Activated CD4-positive, alpha-beta T cell treated with anti-CD3 and anti-CD28 coated beads for 1 hour (primary cell): ENCODE data around the gene CEP120.
"Not testable (repeated sequence)": the region's sequence is repeated elsewhere in the genome, so short reads cannot be mapped to it uniquely, and the experiment has no call there.

ENCODE experiments used
- DNase-seq: peaks from one replicate; pipeline ENCODE4 v3.0.0-alpha.2; 2020

CEP120 gene

DNA sequence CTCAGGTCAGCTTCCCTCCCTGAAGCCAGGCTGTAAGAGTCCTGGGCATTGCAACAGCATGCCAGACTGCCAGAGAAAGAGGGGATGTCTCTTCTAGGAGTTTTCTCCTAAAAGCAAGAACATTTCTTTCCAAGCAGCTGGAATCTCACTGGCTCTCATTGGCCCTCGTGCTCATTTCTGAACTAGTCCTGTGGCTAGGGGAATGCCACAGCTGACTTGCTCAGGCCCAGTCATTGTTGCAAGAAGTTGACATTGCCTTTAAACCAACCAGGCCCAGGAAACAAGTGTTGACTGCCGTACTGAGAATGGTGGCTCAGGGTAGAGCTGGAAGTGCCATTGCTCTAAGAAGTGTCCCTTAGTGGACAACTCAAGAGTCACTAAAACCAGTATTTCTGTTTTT is 15.0 kb upstream of the CEP120 start:
- no peak for DNase-seq

DNA sequence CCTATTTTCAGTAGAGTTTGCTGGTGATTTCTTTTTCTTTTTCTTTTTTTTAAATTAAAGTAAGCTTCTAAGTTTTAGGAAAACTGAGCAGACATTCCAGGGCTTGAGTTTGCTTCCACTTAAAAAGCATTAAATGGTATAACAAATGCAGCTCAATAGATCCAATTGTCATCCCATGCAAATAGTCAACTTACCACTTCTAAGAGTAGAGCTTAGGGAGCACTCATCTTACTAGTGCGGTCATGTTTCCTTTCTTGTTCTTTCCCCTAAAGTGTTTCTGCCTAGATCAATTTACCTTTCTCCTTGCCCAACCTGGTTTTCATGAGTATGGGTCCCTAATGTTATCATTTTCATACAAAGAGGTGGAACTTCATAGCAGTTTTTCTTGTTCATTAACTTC is 13.0 kb upstream of the CEP120 start:
- DNase-seq = no peak

DNA sequence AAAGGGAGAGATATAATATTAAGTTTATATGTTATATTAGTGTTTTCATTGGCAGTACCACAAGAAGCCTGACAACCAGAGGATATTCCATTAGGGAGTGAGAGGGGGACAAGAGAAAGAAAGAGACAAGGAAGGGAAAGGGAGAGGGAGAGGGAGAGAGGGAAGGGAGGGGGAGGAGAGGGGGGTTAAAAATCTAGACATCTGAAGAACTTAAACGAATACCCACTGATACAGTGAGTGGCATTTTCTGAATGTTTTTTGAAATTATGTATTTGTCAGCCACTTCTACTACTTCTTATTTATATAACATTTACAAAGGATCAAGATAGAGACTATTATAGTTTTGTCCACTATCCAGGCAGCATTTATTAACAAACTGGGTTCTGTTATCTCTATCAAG is 11.6 kb upstream of the CEP120 start:
- DNase-seq = no peak

DNA sequence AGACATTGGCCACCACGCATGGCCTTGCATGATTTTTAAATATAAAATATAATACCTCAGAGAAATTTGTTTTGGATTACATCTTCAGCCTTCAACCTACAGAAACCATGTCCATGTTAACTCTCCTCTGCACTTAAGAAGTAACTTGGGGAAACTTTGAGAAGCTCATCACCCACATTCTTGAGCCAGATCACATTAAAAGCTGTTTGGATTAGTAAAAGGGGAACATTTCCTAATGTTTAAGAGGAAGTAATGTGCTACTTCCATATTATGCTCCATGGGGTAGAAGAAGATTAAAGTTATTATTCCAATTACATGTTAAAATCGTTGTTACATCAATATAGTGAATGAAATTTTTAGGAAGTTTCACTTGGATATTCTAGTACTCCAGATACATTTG is 10.4 kb upstream of the CEP120 start:
- DNase-seq = no peak

DNA sequence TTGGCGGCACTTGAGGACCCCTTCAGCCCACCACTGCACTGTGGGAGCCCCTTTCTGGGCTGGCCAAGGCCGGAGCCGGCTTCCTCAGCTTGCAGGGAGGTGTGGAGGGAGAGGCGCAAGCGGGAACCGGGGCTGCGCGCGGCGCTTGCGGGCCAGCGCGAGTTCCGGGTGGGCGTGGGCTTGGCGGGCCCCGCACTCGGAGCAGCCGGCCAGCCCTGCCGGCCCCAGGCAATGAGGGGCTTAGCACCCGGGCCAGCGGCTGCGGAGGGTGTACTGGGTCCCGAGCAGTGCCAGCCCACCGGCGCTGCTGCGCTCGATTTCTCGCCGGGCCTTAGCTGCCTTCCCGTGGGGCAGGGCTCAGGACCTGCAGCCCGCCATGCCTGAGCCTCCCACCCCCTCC is 7.2 kb upstream of the CEP120 start:
- not testable (repeated sequence) for DNase-seq

DNA sequence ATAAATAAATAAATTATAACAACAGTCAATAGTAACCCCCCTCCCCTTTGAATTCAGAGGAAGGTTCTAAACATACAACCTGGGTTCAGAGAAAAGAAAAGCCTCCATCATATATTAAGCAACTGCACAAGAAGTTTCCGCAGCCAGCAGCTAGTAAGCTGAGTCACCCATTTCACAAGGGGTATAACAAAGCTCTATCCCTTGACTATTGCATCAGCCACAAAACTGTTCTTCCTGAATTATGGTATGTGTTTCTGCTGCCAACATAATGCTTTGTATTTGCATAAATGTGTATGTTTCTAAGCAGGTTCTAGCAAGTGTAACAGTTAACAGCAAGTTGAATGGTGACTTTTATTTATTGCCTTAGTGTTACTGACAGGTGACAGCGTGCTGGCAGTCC is 6.8 kb upstream of the CEP120 start:
- DNase-seq = no peak

DNA sequence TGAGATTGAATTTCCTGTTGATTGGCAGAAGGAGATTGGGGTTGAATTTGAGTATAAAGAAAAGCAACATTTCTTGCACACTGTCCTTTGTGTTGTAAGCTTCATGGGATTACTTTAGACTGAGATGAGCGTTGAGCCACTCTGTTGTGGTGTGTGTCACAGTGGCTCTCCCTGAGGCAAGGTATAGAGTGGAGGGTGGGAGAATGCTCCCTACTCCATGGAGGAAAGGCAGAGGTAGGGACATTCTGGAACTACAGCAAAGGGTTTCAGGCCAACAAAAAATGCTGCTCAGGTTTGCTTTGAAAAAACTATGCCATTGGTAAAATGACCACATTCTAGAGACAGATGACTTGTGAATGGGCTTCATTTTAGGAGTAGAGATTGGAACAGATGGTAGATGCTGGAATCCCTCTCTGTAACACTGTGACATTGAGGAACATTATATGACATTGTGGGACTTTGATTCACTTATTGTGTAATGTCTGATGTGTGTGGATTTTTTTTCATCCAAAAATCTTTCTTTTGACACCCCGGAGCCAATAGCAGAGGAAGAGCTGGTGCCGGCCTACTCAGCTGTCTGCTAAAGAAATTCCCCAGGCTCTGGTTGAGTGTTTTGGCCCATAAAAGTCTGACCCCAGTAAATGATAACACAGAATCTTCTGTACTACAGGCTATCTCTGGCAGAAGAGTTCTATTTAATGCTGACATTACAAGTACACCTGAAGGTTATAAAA is 6.2 kb upstream of the CEP120 start:
- DNase-seq = no peak

DNA sequence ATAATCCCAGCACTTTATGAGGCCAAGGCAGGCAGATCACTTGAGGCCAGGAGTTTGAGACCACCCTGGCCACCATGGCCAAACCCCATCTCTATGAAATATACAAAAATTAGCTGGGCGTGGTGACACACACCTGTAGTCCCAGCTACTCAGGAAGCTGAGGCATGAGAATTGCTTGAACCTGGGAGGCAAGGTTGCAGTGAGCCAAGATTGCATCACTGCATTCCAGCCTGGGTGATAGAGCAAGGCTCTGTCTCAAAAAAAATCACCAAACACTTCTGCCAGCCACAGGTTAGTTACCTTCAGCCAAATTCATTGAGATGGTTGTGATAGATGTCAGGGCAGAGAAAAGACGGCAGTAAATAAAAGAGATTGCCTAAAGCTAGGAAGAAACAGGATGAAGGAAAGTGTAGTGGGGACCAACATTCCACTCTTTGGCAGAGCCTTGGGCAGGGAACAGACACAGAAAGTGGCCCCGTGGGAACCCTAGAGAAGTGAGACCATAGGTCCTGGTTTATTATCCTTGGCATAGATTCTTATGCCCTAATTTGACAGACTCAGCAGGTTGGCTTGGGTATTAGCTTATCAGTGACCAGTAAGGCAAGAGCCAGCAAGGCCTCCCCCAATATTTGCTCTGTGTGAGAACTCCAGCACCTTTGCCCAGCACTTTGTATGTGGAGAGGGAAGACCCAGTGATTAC is 5.5 kb upstream of the CEP120 start:
- no peak for DNase-seq

DNA sequence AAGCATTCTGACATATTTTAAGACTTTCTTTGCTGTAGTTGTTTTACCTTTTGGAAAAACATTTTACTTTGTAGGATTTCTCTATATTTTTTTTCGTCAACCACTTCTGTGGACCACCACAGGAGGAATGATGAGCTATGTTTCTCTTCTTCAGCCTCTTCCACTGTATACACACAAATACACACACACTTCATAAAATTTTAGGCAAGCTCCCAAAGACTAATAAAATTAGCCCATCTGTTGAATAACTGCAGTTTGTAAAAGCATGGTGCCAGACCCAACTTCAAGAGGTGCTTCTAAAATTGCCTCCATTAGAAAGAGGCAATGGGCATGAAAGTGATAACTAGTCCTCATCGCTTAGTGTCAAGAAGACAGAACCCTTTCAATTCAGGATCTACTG is 4.1 kb upstream of the CEP120 start:
- no peak for DNase-seq

DNA sequence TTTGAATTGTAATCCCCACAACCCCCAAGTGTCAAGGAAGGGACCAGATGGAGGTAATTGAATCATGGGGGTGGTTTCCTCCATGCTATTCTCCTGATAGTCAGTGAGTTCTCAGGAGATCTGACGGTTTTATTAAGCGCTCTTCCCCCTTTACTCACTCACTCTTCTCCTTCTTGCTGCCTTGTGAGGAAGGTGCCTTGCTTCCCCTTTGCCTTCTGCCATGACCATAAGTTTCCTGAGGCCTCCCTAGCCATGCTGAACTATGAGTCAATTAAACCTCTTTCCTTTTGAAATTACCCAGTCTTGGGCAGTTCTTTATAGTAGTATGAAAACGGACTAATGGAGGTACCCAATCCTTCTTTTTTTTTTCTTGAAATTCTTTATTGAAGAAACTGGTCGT is 2.2 kb upstream of the CEP120 start:
- no peak for DNase-seq

DNA sequence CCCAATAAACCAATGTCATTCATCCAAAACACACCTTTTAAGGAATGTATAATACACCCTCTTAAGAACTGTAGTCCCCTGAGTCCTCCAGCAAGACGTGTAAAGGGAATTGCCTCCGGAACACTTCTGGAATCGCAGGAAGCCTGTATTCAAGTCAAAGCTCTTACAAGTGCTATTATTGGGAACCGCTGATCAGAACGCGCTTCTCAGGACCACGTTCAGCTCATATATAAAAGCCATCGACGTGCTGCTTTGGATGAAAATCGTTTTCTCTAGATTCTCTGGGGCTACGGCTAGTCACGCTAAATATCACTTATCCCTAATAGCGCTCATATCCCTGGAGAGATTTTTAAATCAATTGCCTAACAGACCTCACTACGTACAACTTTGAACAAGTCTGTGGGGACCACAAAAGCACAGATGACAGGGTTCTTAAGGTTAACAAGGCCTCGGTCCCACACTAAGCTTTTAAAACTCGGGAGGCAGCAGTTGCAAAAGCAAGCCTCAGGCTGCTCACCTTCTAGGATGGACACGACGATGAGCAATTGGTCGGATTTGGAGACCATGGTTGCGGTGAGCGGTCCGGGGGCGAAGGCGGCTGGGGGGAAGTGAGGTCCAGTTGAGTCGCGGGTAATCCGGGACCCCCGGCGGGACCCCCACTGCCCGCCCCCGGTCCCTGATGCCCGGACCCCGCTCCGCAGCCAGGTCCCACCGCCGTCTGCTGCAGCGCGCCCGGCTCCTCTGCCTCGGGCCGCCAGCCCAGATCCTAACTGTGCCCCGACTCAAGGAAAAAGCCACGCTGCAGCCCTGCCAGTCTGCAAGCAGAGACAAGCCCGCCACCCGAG is 548 bp downstream of the CEP120 start:
- DNase-seq = no peak

DNA sequence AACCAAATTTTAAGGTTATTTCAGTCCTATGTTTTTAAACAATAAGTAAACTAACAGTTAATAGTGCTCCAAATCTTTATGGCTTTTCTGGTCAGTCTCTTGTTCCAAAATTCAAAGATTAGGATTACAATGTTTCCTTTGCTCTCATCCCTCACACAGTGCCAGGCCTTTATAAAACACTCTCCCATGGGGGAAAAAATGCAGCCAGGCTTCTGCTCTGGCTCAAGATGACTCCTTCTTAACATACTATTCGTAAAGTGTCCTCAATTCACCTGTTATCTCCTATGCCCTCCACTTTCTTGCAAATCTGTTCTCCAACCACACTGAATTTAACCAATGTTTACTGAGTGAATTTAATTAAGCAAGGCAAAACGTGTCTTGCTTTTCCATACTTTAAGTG is 1.4 kb downstream of the CEP120 start:
- no peak for DNase-seq

DNA sequence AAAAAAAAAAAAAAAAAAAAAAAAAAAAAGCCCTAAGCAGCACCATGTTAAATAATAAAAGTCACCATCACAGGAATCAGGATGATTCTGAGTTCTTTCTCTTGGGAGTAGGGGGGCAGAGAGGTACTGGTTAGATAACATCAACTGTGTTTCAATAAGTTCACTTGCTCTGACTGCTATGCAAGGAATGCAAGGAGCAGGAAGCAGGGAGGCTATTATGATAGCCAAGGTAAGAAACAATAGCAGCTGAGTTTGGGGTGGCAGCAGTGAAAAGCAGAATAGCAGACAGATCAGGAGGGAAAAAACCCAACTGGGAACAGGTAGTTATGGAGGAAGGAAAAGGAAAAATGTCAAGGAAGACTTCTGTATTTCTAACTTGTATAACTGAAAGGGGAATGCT is 8.2 kb downstream of the CEP120 start:
- no peak for DNase-seq

DNA sequence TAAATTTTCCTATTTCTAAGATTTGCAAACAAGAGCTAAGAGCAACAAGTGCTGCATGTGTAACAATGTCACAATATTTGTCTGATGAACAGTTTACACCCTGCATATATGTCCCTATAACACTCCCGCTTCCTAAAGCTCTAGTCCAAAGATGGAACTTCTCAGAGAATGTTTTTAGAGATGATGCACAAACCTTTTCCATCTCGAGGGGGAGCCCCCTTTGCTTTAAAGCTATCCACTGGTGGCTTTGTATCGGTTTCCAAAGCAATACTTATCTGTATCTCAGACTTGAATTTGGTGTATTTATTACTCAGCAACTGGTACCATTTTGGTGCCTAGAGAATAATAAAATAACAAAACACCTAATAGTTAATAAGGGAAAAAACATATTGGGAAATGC is 11.0 kb downstream of the CEP120 start:
- no peak for DNase-seq

DNA sequence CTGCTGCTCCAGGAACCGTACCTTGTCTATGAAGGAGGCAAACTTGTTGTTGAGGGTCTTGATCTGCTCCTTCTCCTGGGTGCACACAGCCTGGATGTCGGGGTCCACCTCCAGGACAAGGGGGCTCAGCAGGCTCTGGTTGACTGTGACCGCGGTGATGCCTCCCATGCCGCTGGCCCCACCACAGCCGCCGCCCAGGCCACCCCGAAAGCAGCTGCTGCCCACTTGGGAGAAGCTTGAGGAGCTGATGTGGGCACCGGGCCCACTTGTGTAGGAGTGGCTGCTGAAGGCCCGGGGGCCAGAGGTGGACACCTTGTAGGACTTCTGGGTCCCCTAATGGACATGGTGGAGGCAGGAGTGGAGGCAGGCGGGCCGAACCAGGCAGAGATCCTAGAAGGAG is 21.2 kb downstream of the CEP120 start:
- DNase-seq = not testable (repeated sequence)

DNA sequence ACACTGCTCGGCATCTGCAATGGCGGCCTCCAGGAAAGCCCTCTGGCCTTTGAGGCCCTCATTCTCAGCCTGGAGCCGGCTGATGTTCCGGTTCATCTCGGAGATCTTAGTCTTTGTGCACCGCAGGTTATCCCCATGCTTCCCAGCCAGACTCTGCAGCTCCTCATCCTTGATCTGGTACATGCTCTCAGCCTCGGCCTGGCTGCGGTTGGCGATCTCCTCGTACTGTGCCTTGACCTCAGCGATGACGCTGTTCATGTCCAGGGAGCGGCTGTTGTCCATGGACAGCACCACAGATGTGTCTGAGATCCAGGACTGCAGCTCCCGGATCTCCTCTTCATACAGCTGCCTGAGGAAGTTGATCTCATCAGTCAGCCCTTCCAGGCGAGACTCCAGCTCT is 21.9 kb downstream of the CEP120 start:
- DNase-seq = no peak

DNA sequence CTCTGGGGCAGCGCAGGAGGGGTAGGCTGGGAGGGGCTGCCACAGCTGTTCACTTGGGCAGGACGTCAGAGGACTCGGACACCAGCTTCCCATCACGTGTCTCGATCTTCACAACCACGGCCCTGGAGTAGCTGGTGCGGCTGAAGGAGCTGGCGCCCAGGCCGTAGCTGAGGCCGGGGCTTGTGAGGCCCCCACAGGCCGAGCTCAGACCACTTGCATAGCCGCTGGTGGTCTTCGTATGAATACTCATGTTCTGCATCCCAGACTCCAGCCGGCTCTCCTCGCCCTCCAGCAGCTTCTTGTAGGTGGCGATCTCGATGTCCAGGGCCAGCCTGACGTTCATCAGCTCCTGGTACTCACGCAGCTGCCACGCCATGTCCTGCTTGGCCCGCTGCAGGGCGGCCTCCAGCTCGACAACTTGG is 22.3 kb downstream of the CEP120 start:
- DNase-seq = not testable (repeated sequence)

DNA sequence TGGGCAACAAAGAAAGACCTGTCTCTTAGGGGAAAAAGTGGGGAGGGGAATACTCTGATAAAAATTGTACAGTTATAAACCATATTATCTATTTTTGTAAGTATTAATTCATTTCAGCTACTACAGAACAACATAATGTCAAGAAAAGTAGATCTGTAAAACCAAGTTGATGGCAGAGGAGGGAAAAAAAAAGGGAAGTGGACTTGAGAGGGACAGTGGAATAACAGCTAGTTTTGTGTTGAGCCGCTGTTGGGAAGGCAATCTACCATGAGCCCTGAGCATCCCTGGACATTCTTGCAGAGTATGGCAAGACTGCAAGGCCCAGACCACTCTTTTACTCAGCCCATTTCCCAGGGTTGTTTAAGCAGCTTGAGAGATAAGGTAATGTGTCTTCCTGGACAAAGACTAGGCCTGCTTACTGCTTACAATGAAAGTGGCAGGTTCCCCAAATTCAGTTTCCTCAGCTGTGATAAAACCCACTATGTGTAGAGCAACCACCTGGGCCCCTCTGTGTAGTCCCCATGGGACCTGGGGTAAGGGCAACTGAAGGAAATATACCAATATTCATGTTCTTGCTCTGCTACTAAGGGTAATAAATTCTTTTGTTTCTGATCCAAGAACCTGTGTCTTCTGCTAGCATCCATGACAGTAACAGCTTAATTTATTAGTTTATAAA is 25.0 kb downstream of the CEP120 start:
- DNase-seq = no peak

DNA sequence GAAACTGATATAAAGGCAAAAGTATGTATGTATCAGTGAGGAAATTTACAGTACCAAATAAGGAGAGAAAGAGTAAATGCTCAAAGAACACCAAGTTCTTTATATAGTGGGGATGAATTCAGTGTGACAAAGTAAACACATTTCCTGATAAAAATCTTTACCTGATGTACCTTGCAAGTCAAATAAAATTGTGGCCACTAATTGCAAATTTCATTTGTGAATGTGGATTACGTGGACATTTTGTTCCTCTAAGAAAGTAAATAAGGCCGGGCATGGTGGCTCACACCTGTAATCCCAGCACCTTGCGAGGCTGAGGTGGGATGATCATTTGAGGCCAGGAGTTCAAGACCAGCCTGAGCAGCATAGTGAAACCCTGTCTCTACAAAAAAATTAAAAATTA is 25.7 kb downstream of the CEP120 start:
- DNase-seq = no peak

DNA sequence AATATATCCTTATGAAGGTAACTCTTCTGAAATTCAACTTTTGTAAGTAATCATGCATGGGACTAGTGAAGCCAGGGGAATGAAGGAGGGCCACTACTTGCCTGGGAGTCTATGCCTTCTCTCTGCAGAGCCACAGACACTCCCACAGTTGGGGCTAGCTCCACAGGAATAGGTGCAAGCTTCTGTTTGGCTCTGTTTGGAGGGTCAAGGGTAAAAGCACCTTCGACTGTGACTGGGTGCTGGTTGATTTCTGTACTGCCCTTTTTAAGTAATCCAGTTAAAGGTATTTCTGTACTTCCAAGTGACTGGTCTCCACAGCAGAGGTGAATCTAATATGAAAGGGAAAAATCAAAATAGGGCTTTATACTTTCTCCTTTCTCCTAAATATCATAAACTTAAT is 32.2 kb downstream of the CEP120 start:
- DNase-seq = no peak

DNA sequence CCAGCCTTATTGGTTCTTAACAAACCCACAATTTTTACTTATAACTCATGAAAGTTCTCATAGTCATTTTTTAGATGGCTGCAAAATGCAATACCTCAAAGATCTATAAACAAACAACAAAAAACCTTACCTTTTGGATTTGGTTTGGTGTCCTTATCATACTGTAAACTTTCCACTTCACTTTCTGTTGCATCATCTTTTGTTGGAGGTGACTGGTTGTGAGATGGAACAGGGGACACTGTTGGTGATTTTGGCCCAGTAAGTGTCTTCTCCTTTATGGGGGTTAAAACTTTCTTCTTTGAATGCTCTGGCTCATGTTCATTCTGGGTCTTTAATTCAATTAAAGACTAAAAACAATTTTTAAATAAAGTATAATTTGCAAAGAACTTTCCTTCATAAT is 33.4 kb downstream of the CEP120 start:
- no peak for DNase-seq

DNA sequence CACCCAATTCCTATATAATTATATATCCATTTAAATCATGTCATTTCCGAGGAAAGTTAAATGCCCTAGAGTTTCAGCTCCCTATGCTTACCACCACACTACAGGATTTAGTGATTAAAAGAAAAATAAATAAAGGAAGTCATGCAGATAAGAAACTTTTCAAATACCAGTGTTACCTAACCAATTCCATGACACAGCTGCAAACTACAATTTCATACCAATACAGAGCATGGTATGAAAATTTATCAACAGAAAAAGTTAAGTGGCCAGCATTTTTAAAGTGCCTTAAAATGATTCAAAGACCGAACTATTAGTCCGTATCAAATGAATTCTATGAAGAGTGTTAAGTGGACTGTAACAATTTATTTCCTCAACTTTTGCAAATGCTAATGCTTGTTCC is 35.9 kb downstream of the CEP120 start:
- DNase-seq = no peak

DNA sequence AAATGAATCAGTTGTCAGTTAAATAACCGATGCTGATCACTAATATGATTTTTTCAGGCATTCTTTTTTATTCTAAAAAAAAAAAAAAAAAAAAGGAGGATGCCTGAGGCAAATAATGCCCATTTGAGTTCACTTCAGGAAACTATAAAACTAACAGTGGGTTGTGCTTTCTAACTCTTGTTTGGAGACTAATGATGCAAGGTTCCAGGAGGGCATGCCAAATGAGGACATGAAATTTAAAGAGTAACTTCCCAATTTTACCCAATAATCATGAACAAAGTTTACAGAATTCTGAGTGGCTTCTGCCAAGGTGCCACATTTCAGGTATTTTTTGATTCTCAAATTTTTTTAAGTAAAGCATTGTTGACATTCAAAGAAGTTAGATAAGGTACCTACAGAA is 41.0 kb downstream of the CEP120 start:
- DNase-seq = no peak
